ENCODE measurements around the gene CREB5.

Gene CREB5

DNA sequence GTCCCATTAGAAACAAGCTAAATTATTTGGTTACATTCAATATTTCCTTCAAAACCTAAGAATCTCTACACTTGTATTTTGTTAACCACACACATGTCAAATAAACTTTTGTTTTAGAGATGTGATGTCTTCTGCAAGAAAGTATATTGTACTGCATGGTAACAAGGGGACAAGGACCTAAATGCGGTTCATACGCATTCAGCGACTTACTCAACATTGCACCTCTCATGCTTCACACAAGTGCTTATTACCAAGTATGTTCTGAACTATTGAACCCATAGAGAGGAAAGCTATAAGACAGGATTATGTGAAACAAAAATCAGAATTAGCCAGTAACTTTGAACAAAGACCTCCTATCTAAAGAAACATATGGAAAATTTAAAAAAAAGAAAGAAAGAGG is 68.3 kb downstream of the CREB5 start:
- DNase-seq, result no peak

DNA sequence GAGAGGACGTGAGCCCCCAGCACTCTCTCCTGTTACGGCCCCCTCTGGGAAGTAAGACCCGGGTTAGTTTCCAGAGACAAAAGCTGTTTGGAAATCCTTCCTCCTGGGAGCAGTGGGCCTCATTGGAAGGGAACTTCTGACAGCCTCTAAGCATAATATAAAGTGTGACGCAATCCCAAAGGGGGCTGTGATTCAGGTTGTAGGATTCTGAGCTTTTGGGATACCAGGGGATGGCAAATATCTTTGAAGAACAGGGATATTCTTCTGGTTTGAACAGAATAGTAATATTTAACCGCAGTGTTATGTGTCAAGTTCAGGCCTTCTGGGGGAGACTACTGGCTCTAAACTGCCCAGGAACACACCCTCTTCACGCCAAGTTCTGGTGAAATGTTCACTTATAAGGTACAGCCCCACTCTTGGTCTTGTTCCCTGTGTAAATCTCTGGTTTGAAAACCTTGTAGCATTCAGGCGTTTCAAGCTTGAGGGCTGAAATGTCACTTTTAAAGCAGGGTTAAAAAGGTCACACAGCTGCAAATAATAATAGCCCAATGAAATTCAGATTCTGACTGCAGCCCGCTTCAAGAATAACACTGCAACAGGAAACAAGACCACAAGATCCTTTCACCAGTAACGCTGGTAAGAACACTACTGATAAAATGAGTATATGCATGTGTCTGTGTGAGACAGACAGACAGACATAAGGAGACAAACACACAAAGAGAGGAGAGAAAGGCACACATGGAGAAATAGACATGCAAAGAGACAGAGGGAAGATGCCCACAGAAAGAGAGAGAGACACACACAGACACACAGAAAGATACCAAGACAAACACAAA is 69.0 kb downstream of the CREB5 start:
- peak; percentile 97 for DNase-seq

DNA sequence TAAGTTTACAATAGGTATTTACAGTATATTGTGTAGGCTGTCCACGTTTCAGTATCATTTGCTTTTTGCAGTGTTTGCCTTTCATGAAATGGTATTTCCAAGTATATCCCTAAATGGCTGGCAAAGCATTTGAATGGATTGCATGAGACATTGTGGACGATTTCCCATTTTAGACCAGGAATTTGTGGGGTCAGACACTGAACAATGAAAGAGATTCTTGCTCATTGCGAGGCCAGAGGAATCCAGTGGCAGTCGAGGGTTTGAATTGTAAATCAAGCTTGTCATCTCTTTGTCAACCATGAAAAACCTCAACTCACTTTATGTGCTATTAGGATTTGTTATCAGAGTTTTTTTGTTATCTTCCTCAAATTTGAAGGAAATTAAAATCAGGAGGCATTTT is 70.8 kb downstream of the CREB5 start:
- DNase-seq, result peak; percentile 93

DNA sequence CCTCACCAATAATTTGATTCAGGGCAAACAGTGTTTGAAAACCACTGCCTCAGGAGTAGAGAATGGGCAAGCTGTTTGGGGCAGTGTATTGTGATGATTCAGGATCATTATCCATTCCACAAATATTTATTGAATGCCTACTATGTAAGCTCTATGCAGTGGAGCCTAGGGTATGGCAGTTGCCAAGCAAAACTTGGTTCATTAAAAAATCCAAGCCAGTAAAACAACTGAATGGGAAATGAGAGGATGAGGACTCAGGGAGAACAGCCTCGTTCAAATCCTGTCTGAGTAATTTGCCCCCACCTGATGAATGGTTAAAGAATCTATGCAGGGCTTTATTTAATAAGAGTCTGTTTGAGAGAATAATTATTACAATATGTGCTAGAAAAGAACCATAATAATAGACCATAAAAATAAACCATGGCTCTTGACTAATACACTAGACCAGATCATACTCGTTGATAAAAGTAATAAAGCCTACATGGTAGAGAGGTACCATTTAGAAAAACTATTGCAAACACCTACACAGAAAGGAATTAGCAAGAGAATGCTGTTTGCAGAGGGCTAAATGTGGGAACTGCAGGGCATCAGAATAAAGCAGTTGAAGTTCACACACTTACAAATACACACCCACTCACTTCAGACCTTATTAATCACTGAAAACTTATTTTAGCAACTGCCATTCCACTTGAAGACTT is 71.7 kb downstream of the CREB5 start:
- peak; percentile 89 for DNase-seq

DNA sequence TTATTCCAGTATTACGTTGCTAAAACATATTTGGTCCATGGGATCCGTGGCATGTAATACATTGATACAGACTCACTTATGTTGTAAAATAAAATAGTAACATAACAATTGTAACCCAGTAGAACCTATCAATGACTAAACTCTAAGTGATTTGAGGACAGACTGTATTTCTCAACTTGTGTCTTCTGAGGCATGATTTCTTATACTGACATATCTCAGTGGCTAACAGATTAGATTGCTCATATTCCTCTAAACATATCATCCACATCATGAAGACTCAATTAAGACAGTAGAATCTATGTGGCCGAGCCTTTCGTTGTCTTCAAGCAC is 72.3 kb downstream of the CREB5 start:
- peak; percentile 41 for DNase-seq

DNA sequence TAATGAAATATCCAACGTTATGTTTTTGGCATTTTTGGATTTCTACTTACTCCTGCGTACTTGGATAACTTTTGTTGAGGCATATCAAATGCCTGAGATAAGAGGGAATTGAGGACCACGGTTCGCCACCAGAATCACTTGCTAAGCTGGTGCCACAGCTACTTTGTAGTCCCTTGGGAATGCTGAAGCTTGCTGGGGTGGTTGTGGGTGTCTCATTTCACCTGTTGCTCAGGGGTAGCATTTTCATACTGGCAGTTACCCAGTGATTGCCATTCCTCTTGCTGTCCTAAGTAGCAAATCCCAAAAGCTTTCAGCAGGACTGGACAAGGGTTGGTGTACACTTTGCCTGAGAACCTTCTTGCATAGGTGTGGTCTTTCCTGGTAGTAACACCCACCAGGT is 75.2 kb downstream of the CREB5 start:
- DNase-seq, result no peak

DNA sequence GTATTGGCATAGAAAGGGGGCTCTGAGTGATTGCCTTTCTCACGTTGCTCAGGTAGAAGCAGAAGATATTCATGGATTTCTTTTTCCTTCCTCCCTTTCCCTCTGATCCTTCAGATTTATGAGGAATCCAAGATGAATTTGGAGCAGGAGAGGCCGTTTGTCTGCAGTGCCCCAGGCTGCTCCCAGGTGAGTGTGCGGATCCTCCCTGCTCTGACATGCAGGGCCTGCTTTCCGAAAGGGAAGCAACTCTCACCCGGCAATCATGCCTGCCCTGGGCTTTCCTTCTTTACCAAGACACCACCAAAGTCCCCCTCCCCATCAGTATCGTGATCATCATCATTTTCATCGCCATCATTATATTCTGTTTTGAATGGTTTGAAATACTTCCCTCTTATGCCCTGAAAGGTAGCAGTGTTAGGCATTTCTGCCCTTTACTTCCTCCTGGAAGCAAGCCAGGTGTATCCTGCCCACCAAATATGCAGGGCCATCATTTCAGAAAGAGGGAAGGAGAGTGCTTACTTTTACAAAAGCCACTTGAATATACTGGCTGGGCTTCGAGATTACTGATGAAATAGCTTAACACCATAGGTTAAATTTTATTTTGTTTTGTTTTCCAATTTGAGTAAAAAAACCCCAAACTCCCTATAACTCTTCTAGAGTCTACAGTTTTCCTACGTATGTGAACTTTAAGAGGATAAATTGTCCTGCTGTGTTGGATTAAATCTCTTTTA is 75.9 kb downstream of the CREB5 start:
- peak; percentile 33 for DNase-seq

DNA sequence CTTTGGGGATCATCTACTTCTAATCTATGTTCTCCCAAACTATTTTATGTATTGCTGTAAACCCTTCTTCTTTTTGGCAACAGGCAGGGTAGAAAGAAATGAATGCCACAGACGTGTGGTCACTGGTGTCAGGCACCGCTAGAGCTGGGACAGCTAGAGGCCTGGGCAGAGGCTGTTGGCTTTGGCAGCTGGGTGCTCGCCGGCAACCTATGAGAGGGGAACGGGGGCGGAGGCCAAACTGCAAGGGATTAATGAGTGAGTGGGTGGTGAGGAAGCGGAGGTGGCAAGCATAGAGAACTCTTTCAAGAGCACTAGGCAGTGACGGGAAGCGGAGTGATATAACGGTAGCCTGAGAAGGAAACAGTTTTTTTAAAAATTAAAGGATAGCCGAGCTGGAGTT is 78.5 kb downstream of the CREB5 start:
- DNase-seq, result no peak

DNA sequence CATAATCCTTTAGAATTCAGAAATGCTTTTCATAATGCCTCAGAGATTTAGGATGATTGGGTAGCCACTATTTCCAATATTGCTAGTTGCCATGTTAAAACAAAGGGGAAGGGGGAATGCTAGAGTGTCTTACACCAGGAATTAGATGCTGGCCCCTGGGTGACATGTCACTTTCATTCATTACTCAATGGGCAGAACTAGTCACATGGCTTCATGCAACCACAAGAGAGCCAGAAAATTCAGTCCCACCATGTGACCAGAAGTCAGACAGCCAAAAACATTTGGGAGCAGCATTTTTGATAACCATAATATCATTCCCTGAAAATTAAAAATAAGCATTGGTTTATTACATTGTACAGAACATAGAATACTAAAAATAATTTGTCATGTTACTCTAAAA is 81.2 kb downstream of the CREB5 start:
- no peak for DNase-seq

DNA sequence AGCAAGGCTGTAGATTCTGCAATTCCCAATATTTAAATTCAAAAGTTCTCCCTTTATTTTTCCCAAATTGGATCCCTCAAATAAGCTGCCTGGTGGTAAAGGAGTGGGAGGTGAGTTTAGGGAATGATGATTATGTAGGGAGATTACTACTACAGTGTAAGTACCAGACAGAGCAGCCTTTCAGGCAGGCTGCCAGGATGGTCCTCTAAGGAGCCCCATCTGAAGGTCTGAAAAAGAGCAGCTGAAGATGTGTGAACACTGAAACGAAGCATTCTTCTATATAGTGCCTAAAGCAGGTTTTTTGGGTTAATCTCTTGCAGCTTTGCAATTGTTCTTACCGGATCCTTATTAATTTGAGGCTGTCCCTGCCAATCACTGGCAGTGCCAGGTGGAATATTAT is 84.7 kb downstream of the CREB5 start:
- no peak for DNase-seq

DNA sequence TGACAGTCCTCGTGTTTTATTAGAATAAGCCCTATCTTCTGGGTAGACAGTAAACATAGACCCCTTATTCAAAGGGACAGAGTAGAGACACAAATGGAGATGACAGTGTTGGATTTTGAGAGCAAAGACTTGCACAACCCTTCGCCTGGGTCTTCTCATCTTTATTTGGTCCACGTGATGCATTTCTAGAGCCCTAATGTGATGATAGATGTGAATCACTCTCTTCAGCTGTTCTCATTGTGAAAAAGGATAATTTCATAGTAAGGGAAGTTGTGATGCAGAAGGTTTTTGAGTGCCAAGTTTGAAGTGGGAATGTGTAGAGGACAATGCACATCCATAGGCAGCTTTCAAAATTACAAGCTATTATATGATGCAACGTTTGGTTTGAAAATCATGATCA is 86.3 kb downstream of the CREB5 start:
- no peak for DNase-seq

DNA sequence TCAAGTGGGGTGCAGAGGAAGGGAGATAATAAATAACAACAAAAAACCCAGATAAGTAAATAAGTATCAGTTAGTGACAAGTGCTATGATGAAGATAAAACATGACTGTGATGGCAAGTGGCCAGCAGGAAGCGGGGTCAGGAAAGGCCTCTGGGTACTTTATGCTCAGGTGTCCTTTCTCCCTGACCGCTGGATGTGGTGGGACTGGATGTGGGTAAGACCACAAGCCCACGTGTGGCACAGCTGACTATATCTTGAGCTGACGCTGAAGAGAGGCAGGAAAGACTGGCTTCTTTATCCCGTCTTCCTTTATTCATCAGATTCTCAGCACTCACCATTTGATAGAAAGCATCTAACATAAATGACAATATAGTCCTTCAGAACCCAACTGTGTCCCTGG is 87.8 kb downstream of the CREB5 start:
- DNase-seq, result no peak

DNA sequence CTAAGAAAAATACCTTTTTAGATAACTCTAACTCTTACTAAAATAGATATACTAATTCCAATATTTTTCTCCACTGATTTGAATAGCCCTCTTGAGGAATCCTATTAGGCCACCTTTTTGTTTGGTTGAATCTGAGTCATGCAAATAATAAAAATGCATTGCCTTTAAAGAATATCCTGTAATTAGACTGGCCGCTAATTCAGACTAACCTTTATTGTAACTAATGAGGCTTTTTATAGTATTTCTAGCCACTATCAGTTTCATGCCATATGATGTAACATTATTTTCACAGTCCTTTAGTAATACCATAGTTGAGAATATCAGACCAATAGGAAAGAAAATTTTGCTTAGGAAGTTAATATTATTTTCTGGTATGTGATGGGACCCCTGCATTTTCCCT is 90.1 kb downstream of the CREB5 start:
- no peak for DNase-seq

DNA sequence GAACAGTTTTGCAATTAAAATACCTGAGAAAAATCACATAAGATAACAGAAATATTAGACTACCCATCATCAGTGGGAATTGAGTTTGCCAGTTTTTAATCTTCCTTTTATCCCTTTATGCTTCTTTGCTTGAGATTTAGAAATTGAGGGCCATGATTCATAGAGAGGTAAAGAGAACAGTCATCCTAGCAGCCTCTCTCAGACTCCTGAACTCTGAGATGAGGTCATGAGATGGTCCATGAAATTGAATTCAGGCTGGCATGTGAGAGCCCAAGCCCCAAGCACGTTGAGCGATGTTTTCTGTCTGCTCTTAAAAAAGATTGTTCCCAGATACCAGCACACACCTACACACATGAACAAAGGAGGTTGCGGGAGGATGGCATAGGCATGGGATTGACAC is 91.1 kb downstream of the CREB5 start:
- no peak for DNase-seq

DNA sequence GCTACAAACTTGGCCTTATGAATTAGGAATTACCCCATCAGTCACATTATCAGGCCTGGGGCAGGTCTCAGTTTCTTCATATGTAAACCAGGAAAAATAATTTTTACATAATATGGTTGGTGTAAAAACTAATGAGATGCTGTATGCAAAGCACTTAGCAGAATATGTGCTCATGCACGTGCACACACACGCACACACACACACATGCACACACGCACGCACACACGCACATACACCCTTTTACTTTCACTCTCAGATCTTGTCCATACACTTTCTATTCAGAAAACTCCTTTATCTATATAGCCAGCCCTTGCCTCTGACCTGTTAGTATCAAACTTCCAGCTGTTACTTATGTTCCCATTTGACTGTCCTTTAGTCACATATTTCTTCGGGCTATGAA is 92.7 kb downstream of the CREB5 start:
- DNase-seq, result no peak

DNA sequence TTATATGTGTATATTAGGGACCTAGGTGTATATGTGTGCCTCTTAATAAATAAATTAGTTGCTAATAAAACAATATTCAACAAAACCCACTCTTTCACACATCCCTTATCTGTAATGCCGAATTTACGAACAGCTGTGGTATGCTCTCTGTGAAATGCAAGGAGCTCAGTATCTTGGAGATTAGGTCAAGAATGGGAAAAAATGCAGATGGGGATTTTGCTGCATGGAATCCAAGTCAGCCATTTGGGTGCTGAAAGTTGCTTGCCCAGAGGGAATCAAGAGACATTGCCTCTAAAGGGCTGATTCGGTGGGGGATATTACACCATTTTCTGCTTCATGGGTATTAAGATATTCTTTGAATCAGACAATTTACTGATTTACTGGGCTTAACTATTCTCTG is 93.5 kb downstream of the CREB5 start:
- DNase-seq, result no peak

DNA sequence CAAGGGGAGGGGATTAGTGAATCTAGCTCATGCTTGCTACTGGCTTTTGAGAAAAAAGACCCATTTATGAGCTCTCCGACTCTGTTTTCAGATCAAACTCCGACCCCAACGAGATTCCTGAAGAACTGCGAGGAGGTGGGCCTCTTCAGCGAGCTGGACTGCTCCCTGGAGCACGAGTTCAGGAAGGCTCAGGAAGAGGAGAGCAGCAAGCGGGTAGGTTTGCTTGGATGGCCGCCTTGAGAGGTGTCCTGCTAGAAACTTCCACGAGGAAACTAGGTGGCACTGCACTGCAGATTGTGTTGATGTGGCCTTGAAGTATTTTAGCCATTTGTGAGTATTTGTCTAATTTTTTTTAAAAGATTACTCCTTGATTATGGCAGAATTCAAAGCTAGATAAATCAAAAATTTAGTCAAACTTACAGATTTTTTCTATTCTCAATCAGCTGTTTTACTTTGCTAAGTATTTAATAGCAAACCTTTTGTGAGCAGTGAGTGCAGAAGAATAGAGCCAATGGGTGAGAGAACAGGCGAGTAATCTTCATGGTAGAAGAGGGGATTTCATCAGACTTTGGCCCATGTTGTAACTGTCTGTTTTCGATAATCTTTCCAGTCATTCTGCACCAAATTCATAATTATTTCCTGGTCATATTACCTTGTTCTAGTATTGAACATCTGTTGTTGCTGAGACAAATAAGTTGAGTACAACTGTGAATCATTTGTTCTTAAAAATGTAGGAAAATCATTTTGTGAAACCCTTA is 95.4 kb downstream of the CREB5 start:
- peak; percentile 30 for DNase-seq

DNA sequence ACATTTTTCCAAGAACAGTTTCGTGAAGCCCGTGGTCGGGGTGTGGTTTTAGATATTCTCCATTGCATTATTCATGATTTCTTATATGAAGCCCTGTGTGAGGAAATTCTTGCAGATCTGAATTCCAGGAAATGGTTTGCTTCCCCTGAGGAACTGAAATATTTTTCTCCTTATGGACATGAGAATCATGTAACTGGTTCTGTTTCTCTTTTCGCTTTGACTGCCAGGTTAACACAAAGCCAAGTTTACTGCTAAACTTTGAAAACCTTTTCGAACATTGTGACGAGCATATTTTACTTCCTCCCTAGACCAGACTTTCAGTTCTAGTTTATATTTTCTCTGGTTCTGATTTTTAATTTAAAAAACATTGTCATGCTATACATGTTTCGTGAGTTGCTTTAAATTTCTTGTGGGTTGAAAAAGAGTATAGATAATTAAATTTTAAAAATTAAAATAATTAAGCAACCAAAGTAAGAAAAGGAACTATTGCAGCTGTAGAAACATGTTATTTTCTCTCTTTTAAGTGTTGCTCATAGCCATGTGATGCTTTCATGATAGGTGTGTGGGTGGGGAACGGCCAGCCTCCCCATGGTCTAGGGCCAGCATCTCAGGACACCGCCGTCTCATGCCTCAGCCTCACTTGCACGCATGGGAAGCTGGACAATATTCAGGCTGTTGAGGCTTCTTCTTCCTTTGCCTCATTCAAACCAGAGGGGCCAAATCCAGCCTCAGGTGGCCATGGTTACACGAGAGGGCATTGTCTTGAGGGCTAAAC is 97.1 kb downstream of the CREB5 start:
- DNase-seq, result peak; percentile 85

DNA sequence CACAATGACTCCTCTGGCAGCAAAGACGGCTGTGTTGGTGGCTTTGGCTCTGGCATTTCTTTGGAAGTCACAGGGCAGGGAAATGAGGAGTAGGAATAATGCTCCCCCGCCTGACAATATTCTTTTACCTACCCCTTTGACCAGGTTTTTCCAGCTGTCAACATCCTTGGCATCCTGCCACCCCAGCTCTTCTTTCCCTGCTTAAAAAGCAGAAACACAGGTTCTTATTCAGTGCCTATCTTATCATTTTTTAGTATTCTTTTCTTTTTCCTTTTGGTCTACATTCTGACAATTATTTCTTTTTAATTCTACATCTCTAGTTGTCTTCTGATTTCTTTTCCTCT is 97.7 kb downstream of the CREB5 start:
- DNase-seq, result no peak

DNA sequence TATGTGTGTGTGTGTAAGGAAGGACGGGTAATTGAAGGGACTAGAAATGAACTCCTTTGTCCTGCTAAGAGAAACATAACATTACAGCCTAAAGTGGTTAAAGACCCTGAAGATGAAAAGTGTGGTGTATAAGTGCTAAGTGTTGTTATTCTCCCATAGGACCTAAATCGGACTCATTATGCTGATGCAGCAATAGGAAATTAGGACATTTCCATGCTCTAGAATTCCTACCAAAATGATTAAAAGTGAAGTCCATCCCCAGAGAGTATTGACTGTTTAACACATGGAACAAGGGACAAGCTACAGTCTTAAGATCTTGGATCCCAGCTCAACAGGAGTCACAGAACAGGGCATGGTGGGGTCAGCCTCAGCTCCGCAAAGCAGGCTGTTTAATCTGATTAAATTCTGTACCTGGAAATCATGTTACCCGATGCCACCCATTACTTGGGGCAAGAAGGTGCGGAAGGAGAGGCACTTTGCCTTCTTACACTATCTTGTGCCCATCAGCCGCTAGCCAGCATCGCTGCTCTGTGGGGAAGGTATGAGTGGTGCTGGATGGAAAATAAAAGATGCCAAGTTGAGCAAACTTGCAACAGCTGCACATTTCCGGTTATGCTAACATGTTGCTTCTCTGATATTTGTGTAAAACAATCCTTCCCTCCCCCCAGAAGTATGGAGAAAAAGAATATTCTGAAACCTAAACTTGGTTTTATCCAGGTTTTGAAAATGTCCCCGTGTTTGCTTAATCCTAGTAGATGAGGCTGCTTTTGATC is 100.5 kb downstream of the CREB5 start:
- no peak for DNase-seq

DNA sequence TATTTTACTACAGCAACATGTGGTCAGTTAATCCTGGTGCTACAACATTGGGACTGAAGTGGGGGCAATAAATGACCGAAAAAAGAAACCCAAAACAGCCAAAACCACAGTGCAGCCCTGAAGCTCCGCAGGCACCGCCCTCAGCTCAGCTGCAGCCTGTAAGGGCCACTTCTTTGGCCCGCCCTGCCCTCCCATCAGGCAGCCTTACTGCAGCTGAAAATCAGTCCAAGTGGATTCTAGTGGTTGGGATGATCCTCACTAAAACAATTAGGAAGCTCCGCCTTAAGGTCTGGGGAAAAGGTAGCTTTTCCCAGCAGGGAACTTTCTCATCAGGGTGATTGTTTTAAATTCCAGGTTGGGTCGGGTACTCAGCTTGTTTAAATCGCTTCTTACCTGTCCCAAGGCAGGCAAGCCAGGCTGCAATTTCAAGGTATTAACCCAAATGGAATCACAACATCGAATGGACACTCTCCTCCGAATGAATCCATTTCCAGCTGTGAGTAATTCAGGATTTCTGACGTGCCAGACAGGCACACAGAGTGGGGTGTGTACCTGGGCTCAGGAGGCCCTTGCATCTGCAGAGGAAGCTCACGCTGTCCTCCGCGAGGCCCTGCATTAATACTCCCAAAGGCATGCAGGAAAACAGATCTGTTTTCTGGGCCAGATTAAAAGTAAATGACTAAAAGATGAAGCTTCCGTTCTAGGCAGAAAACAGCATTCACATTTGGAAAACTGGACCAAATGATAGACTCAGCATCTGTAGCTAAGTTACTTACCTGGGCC is 104.3 kb downstream of the CREB5 start:
- DNase-seq, result no peak
